ENCODE data around the gene LYL1. TPM values are rescaled to one million over a fixed set of nuclear protein-coding genes. Genes with fewer than 3 reads are reported as not detected.

Gene LYL1
- total and polyA plus RNA-seq, 2 of the 13 experiments (the other 11 are each of a cell fraction or from before 2014, with no cell fraction given) = 0.75 to 0.92 TPM

DNA sequence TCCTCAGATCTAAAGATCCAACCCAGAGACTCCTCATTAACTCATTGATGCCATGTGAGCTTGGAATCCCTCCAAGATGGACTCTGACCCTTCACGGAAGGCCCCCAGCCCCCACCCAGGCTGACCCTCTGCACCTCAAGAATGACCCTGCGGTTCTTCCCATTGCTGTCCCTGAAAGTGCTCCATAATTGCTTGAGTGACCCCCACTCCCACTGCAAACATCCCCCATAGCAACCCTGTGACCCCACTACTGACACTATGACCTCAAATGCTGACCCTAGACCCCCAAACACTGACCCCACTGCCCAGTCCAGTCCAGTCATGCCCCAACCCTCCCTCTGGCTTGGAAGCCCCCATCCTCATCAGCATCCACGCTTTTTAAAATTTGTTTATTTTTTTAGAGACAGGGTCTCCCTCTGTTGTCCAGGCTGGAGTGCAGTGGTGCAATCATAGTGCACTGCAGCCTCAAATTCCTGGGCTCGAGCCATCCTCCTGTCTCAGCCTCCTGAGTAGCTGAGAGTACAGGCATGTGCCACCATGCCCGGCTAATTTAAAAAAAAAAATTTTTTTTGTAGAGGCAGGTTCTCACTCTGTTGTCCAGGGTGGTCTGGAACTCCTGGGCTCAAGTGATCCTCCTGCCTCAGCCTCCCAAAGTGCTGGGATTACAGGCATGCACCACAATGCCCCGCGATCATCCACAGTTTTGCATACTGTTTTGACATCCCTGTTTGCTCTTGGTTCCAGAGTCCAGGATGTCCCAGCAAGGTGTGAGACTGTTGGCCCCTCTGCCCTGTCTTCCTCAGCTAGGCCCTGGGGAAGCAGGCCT, 855 bp downstream of the LYL1 start (continued):
- TF ChIP-seq, protein P1, sequence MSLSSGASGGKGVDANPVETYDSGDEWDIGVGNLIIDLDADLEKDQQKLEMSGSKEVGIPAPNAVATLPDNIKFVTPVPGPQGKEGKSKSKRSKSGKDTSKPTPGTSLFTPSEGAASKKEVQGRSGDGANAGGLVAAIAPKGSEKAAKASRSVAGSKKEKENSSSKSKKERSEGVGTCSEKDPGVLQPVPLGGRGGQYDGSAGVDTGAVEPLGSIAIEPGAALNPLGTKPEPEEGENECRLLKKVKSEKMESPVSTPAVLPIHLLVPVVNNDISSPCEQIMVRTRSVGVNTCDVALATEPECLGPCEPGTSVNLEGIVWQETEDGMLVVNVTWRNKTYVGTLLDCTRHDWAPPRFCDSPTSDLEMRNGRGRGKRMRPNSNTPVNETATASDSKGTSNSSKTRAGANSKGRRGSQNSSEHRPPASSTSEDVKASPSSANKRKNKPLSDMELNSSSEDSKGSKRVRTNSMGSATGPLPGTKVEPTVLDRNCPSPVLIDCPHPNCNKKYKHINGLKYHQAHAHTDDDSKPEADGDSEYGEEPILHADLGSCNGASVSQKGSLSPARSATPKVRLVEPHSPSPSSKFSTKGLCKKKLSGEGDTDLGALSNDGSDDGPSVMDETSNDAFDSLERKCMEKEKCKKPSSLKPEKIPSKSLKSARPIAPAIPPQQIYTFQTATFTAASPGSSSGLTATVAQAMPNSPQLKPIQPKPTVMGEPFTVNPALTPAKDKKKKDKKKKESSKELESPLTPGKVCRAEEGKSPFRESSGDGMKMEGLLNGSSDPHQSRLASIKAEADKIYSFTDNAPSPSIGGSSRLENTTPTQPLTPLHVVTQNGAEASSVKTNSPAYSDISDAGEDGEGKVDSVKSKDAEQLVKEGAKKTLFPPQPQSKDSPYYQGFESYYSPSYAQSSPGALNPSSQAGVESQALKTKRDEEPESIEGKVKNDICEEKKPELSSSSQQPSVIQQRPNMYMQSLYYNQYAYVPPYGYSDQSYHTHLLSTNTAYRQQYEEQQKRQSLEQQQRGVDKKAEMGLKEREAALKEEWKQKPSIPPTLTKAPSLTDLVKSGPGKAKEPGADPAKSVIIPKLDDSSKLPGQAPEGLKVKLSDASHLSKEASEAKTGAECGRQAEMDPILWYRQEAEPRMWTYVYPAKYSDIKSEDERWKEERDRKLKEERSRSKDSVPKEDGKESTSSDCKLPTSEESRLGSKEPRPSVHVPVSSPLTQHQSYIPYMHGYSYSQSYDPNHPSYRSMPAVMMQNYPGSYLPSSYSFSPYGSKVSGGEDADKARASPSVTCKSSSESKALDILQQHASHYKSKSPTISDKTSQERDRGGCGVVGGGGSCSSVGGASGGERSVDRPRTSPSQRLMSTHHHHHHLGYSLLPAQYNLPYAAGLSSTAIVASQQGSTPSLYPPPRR (CRISPR knock-in tag; IDR thresholded peaks at IDR 0.05; ENCODE audit: borderline replicate concordance) = no peak
- TF ChIP-seq PHF5A (CRISPR knock-in tag; IDR thresholded peaks at IDR 0.05; ENCODE audit: low read depth, unreplicated experiment) (no peak), ZNF766 (CRISPR knock-in tag; IDR thresholded peaks at IDR 0.05; ENCODE audit: borderline replicate concordance) (no peak), CBFB (CRISPR knock-in tag; IDR thresholded peaks at IDR 0.05) (no peak), CREM (IDR thresholded peaks at IDR 0.05) (no peak), CREM (CRISPR knock-in tag; IDR thresholded peaks at IDR 0.05) (no peak), ZNF652 (CRISPR knock-in tag; IDR thresholded peaks at IDR 0.05; ENCODE audit: borderline replicate concordance, low read depth) (no peak), STAG1 (CRISPR knock-in tag; IDR thresholded peaks at IDR 0.05) (no peak), FOXA1 (IDR thresholded peaks at IDR 0.05) (no peak), FOXA1 (CRISPR knock-in tag; IDR thresholded peaks at IDR 0.05) (peak; percentile 55), GATAD1 (CRISPR knock-in tag; IDR thresholded peaks at IDR 0.05) (no peak), ZNF713 (CRISPR knock-in tag; IDR thresholded peaks at IDR 0.05) (no peak), ZNF3 (CRISPR knock-in tag; IDR thresholded peaks at IDR 0.05) (peak; percentile 83), MED13 (CRISPR knock-in tag; IDR thresholded peaks at IDR 0.05) (no peak), NCOA2 (CRISPR knock-in tag; IDR thresholded peaks at IDR 0.05) (0 out of 2 replicates have a peak, but pooled peaks have one; percentile 14), PHF20 (CRISPR knock-in tag; IDR thresholded peaks at IDR 0.05) (no peak), PCBP2 (optimal IDR thresholded peaks at IDR 0.05; ENCODE audit: low read depth, low read length, poor library complexity, severe bottlenecking) (no peak), PHF21A (CRISPR knock-in tag; IDR thresholded peaks at IDR 0.05) (peak; percentile 79; the same call in 1 of the 2 replicates), RFX5 (IDR thresholded peaks at IDR 0.05; ENCODE audit: low read depth, low read length) (no peak)
- TF ChIP-seq, protein P2, sequence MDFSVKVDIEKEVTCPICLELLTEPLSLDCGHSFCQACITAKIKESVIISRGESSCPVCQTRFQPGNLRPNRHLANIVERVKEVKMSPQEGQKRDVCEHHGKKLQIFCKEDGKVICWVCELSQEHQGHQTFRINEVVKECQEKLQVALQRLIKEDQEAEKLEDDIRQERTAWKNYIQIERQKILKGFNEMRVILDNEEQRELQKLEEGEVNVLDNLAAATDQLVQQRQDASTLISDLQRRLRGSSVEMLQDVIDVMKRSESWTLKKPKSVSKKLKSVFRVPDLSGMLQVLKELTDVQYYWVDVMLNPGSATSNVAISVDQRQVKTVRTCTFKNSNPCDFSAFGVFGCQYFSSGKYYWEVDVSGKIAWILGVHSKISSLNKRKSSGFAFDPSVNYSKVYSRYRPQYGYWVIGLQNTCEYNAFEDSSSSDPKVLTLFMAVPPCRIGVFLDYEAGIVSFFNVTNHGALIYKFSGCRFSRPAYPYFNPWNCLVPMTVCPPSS (IDR thresholded peaks at IDR 0.05) = no peak
- TF ChIP-seq, protein P3, sequence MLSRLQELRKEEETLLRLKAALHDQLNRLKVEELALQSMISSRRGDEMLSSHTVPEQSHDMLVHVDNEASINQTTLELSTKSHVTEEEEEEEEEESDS (CRISPR knock-in tag; IDR thresholded peaks at IDR 0.05; ENCODE audit: borderline replicate concordance) = peak; percentile 97
- TF ChIP-seq, protein P4, sequence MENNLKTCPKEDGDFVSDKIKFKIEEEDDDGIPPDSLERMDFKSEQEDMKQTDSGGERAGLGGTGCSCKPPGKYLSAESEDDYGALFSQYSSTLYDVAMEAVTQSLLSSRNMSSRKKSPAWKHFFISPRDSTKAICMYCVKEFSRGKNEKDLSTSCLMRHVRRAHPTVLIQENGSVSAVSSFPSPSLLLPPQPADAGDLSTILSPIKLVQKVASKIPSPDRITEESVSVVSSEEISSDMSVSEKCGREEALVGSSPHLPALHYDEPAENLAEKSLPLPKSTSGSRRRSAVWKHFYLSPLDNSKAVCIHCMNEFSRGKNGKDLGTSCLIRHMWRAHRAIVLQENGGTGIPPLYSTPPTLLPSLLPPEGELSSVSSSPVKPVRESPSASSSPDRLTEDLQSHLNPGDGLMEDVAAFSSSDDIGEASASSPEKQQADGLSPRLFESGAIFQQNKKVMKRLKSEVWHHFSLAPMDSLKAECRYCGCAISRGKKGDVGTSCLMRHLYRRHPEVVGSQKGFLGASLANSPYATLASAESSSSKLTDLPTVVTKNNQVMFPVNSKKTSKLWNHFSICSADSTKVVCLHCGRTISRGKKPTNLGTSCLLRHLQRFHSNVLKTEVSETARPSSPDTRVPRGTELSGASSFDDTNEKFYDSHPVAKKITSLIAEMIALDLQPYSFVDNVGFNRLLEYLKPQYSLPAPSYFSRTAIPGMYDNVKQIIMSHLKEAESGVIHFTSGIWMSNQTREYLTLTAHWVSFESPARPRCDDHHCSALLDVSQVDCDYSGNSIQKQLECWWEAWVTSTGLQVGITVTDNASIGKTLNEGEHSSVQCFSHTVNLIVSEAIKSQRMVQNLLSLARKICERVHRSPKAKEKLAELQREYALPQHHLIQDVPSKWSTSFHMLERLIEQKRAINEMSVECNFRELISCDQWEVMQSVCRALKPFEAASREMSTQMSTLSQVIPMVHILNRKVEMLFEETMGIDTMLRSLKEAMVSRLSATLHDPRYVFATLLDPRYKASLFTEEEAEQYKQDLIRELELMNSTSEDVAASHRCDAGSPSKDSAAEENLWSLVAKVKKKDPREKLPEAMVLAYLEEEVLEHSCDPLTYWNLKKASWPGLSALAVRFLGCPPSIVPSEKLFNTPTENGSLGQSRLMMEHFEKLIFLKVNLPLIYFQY (CRISPR knock-in tag; IDR thresholded peaks at IDR 0.05; ENCODE audit: borderline replicate concordance) = no peak
